ENCODE results near the gene SLC38A8.

The SLC38A8 gene

DNA sequence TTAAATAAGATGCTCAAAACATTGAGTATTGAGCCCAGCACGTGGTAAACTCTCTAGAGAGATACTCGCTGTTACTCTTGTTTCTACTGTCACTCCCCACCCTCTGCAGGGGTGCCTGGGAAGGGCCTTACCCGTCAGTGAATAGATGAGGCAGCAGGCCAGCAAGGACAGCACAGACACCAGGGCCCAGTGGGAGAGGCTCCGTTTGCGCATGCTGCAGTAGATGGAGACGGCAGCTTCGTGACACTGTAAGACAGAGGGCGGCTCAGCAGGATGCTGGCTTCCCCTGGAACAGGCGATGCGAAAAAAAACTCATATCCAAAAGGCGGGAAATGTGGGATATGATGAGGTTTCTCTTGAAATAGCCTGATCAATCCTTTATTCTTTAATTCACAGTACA is 20.0 kb downstream of the SLC38A8 start:
- Histone ChIP-seq H3K36me3 (ENCODE audit: insufficient read depth, low read length) (no peaks in the 10 kb centered on the region), H3K9ac (ENCODE audit: low read depth, low read length) (no peak overlapping the region), H3K9me3 (replicated peaks; ENCODE audit: low read length) (peaks cover 5% of the 10 kb centered on the region), H3K4me1 (ENCODE audit: control insufficient read depth, insufficient read depth, low read length) (peaks cover 10% of the 10 kb centered on the region), H3K4me3 (ENCODE audit: low read length) (no peak overlapping the region), H3K27me3 (ENCODE audit: control insufficient read depth, insufficient read depth, low read length) (peaks cover 11% of the 10 kb centered on the region), H3K4me2 (ENCODE audit: low read length) (no peak overlapping the region)

DNA sequence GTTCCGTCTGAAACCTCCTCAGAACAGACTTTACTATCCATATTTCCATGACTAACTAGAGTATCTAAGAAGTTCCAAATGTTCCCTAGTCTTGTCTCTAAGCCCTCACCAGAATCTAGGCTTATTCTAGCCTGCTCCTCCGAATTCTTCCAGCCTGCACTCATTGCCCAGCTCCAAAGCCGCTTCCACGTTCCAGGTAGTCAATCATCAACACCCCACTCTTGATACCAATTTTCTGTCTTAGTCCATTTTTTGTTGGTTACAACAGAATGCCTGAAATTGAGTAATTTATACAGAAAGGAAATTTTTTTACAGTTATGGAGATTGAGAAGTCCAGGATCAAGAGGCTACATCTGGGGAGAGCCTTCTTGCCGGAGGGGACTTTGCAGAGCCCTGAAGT is 21.1 kb downstream of the SLC38A8 start:
- Histone ChIP-seq H3K9ac (ENCODE audit: low read depth, low read length) (no peak overlapping the region), H3K4me2 (ENCODE audit: low read length) (no peak overlapping the region), H3K4me3 (ENCODE audit: low read length) (no peak overlapping the region), H3K27me3 (ENCODE audit: control insufficient read depth, insufficient read depth, low read length) (peaks cover 15% of the 10 kb centered on the region), H3K9me3 (replicated peaks; ENCODE audit: low read length) (peaks cover 5% of the 10 kb centered on the region), H3K4me1 (ENCODE audit: control insufficient read depth, insufficient read depth, low read length) (peaks cover 10% of the 10 kb centered on the region), H3K36me3 (ENCODE audit: insufficient read depth, low read length) (no peaks in the 10 kb centered on the region)

DNA sequence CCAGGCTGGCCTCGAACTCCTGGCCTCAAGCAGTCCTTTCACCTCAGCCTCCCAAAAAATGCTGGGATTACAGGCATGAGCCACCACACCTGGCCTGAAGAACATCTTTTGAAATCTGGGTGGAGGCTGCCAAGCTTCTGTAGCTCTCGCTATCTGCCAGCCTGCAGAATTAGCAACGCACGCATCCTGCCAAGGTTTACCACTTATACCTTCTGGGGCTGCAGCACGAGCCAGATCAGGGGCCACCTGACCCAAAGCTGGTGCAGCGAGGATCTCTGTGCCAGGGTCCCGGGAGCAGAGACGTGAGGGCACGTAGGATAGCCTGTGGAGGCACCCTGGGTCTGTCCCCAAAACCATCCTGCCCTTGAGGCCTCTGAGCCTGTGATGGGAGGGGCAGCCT is 22.2 kb downstream of the SLC38A8 start:
- H3K36me3 ChIP-seq (ENCODE audit: insufficient read depth, low read length) = no peaks in the 10 kb centered on the region
- H3K4me1 ChIP-seq (ENCODE audit: control insufficient read depth, insufficient read depth, low read length) = peaks cover 8% of the 10 kb centered on the region
- no peak overlapping the region for H3K4me2 ChIP-seq (ENCODE audit: low read length)
- peaks cover 15% of the 10 kb centered on the region for H3K27me3 ChIP-seq (ENCODE audit: control insufficient read depth, insufficient read depth, low read length)
- H3K4me3 ChIP-seq (ENCODE audit: low read length) = no peak overlapping the region
- peaks cover 5% of the 10 kb centered on the region for H3K9me3 ChIP-seq (replicated peaks; ENCODE audit: low read length)
- H3K9ac ChIP-seq (ENCODE audit: low read depth, low read length) = no peak overlapping the region

DNA sequence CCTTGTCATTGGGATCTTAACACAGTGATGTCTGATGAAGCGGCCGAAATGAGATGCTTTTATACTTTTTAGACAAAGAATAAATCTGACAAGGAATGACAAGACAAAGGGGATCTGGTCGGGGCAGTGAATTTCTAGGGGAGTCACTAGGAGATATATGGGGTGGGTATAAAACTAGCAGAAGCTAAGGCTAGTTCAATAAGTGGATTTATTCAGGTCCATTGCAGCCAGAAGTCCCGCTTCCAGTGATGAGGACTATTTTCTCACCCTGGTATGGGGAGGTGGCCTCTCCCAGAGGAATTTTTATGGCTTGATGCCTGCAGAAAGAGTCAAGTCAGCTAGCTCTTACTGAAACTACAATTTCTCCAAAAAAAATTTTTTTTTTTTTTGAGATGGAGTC is 23.9 kb downstream of the SLC38A8 start:
- Histone ChIP-seq H3K4me3 (ENCODE audit: low read length) (no peak overlapping the region), H3K36me3 (ENCODE audit: insufficient read depth, low read length) (no peaks in the 10 kb centered on the region), H3K9me3 (replicated peaks; ENCODE audit: low read length) (peaks cover 5% of the 10 kb centered on the region), H3K9ac (ENCODE audit: low read depth, low read length) (no peak overlapping the region), H3K4me1 (ENCODE audit: control insufficient read depth, insufficient read depth, low read length) (no peaks in the 10 kb centered on the region), H3K4me2 (ENCODE audit: low read length) (no peak overlapping the region), H3K27me3 (ENCODE audit: control insufficient read depth, insufficient read depth, low read length) (peaks cover 15% of the 10 kb centered on the region)

DNA sequence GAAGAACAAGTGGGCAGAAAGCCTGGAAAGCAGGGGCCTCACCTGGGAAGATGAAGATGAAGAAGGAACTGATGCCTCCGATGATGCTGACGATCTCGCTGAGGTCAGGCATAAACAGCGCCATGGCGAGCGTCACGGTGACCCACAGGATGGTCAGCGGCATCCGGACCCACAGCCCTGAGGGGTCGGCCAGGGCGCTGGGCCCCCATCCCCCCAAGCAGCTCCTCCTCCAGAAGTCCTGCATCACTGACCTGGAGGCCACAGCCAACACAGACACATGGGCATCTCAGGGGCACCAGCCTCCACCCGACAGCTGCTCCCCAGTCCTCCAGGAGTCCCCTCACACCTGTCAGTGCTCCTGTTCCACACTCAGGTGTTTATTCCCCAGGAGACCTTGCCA is 26.1 kb downstream of the SLC38A8 start:
- H3K4me1 ChIP-seq (ENCODE audit: control insufficient read depth, insufficient read depth, low read length) = no peaks in the 10 kb centered on the region
- no peaks in the 10 kb centered on the region for H3K36me3 ChIP-seq (ENCODE audit: insufficient read depth, low read length)
- H3K27me3 ChIP-seq (ENCODE audit: control insufficient read depth, insufficient read depth, low read length) = peaks cover 11% of the 10 kb centered on the region
- H3K9me3 ChIP-seq (replicated peaks; ENCODE audit: low read length) = peaks cover 4% of the 10 kb centered on the region
- no peak overlapping the region for H3K4me3 ChIP-seq (ENCODE audit: low read length)
- no peak overlapping the region for H3K9ac ChIP-seq (ENCODE audit: low read depth, low read length)
- H3K4me2 ChIP-seq (ENCODE audit: low read length) = no peak overlapping the region

DNA sequence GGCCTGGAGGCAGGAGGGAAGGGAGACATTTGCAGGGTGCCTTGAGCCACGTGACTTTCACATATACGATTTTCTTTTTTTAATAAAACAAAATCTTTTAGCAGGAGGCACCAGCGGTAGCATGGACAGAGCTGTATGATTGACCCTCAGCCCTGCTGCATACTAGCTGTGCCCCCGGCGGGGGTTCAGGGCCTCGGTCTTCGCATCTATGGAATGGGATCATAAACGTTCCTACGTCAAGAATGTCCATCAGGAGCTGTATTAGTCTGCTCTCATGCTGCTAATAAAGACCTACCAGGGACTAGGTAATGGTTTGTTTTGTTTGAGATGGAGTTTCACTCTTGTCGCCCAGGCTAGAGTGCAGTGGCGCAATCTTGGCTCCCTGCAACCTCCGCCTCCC is 27.2 kb downstream of the SLC38A8 start:
- peaks cover 16% of the 10 kb centered on the region for H3K27me3 ChIP-seq (ENCODE audit: control insufficient read depth, insufficient read depth, low read length)
- H3K9ac ChIP-seq (ENCODE audit: low read depth, low read length) = no peak overlapping the region
- no peak overlapping the region for H3K4me3 ChIP-seq (ENCODE audit: low read length)
- H3K4me2 ChIP-seq (ENCODE audit: low read length) = no peak overlapping the region
- H3K4me1 ChIP-seq (ENCODE audit: control insufficient read depth, insufficient read depth, low read length) = no peaks in the 10 kb centered on the region
- H3K9me3 ChIP-seq (replicated peaks; ENCODE audit: low read length) = no peaks in the 10 kb centered on the region
- no peaks in the 10 kb centered on the region for H3K36me3 ChIP-seq (ENCODE audit: insufficient read depth, low read length)

GRCh38 chr16:84014570-84015327 is 27.8 kb downstream of the SLC38A8 start:
- Histone ChIP-seq H3K4me3 (ENCODE audit: low read length) (no peak overlapping the region), H3K27me3 (ENCODE audit: control insufficient read depth, insufficient read depth, low read length) (peaks cover 16% of the 10 kb centered on the region), H3K4me1 (ENCODE audit: control insufficient read depth, insufficient read depth, low read length) (no peaks in the 10 kb centered on the region), H3K36me3 (ENCODE audit: insufficient read depth, low read length) (no peaks in the 10 kb centered on the region), H3K4me2 (ENCODE audit: low read length) (no peak overlapping the region), H3K9ac (ENCODE audit: low read depth, low read length) (no peak overlapping the region), H3K9me3 (replicated peaks; ENCODE audit: low read length) (no peaks in the 10 kb centered on the region)

DNA sequence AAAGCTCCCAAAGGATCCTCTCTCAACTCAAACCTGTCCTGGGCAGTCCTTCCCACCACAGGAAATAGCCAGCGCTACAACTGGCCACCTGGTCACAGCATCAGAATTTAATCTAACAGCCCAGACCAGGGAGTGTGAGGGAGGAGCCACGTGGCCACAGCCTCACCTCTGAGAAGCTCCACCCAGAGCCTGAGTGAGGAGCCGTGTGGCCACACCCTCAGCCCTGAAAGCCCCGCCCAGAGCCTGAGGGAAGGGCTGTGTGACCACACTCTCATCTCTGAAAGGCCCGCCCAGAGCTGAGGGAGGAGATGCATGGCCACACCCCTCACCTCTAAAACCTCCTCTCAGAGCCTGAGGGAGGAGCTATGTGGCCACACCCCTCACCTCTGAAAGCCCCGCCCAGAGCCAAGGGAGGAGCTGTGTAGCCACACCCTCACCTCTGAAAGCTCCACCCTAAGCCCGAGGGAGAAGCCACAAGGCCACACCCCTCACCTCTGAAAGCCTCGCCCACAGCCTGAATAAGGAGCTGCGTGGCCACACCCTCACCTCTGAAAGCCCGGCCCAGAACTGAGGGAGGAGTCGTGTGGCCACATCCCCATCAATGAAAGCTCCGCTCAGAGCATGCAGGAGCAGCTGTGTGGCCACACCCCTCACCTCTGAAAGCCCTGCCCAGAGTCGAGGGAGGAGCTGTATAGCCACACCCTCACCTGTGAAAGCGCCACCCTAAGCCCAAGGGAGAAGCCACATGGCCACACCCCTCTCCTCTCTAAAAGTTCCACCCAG is 28.6 kb downstream of the SLC38A8 start:
- no peaks in the 10 kb centered on the region for H3K36me3 ChIP-seq (ENCODE audit: insufficient read depth, low read length)
- H3K4me2 ChIP-seq (ENCODE audit: low read length) = no peak overlapping the region
- H3K9me3 ChIP-seq (replicated peaks; ENCODE audit: low read length) = no peaks in the 10 kb centered on the region
- H3K9ac ChIP-seq (ENCODE audit: low read depth, low read length) = no peak overlapping the region
- peaks cover 21% of the 10 kb centered on the region for H3K27me3 ChIP-seq (ENCODE audit: control insufficient read depth, insufficient read depth, low read length)
- no peak overlapping the region for H3K4me3 ChIP-seq (ENCODE audit: low read length)
- H3K4me1 ChIP-seq (ENCODE audit: control insufficient read depth, insufficient read depth, low read length) = no peaks in the 10 kb centered on the region

DNA sequence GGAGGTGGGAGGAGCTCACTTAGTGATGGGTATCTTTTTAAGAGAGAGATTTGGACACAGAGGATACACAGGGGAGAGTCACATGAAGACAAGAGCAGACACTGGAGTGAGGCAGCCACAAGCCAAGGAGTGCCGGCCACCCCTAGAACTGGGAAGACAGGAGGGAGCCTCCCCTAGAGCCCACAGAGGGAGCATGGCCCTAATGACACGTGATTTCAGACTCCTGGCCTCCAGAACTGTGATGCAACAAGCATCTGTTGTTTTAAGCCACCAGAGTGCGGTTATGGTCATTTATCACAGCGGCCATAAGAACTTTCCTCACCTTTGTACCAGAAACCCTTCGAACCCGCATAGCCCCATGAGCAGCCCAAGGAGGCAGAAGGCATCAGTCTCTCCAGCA is 33.3 kb downstream of the SLC38A8 start:
- Histone ChIP-seq H3K4me3 (ENCODE audit: low read length) (no peak overlapping the region), H3K4me2 (ENCODE audit: low read length) (no peak overlapping the region), H3K4me1 (ENCODE audit: control insufficient read depth, insufficient read depth, low read length) (no peaks in the 10 kb centered on the region), H3K9me3 (replicated peaks; ENCODE audit: low read length) (no peaks in the 10 kb centered on the region), H3K9ac (ENCODE audit: low read depth, low read length) (no peak overlapping the region), H3K36me3 (ENCODE audit: insufficient read depth, low read length) (no peaks in the 10 kb centered on the region), H3K27me3 (ENCODE audit: control insufficient read depth, insufficient read depth, low read length) (peaks cover 53% of the 10 kb centered on the region)

DNA sequence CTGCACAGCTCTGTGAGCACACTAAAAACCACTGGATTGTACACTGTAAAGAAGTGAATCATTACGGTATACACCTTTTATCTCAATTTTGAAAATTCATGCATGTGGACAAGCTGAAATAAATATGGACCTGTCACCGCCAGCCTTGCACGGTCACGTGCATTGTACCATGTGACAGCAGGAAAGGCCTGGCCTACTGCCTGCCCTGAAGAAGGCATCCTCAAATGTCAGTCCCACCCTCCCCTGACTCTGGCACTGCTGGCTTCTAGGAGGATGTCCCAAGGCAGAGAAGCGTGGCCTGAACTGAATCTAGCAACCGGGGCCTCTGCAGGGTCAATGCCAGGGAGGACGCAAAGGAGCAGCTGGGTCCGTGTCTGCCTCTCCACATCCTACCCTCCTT is 34.6 kb downstream of the SLC38A8 start:
- H3K4me2 ChIP-seq (ENCODE audit: low read length) = no peak overlapping the region
- no peaks in the 10 kb centered on the region for H3K36me3 ChIP-seq (ENCODE audit: insufficient read depth, low read length)
- H3K9ac ChIP-seq (ENCODE audit: low read depth, low read length) = no peak overlapping the region
- no peaks in the 10 kb centered on the region for H3K4me1 ChIP-seq (ENCODE audit: control insufficient read depth, insufficient read depth, low read length)
- no peak overlapping the region for H3K4me3 ChIP-seq (ENCODE audit: low read length)
- peaks cover 65% of the 10 kb centered on the region for H3K27me3 ChIP-seq (ENCODE audit: control insufficient read depth, insufficient read depth, low read length)
- H3K9me3 ChIP-seq (replicated peaks; ENCODE audit: low read length) = no peaks in the 10 kb centered on the region

- no peak overlapping the region for H3K4me3 ChIP-seq (ENCODE audit: low read length)
- H3K9me3 ChIP-seq (replicated peaks; ENCODE audit: low read length) = no peaks in the 10 kb centered on the region
- no peak overlapping the region for H3K4me2 ChIP-seq (ENCODE audit: low read length)
- H3K36me3 ChIP-seq (ENCODE audit: insufficient read depth, low read length) = no peaks in the 10 kb centered on the region
- H3K9ac ChIP-seq (ENCODE audit: low read depth, low read length) = no peak overlapping the region
- H3K27me3 ChIP-seq (ENCODE audit: control insufficient read depth, insufficient read depth, low read length) = peaks cover 69% of the 10 kb centered on the region
- no peaks in the 10 kb centered on the region for H3K4me1 ChIP-seq (ENCODE audit: control insufficient read depth, insufficient read depth, low read length)
Measured at GRCh38 chr16:84007520-84007919, 35.1 kb downstream of the SLC38A8 start.

DNA sequence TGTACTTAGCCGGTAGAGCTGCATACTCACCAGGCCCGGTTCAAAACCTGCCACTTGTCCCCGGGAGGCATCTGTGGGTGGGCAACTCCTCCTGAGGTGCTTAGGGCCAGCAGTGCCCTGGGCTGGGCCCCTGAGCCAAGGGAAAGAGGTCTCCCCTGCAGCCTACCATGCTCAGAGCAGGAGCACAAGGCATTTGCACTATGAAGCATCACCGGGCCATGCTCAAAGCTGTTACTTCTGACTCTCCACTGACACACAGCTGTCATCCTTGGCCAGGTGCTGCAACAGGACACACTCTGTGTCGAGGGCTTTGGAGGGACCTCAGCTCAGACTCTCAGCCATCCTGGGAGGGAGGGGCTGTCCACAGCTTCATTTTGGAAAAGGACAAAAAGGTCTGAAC is 37.2 kb downstream of the SLC38A8 start:
- no peak overlapping the region for H3K9ac ChIP-seq (ENCODE audit: low read depth, low read length)
- H3K9me3 ChIP-seq (replicated peaks; ENCODE audit: low read length) = no peaks in the 10 kb centered on the region
- no peak overlapping the region for H3K4me2 ChIP-seq (ENCODE audit: low read length)
- no peaks in the 10 kb centered on the region for H3K4me1 ChIP-seq (ENCODE audit: control insufficient read depth, insufficient read depth, low read length)
- no peaks in the 10 kb centered on the region for H3K36me3 ChIP-seq (ENCODE audit: insufficient read depth, low read length)
- H3K4me3 ChIP-seq (ENCODE audit: low read length) = no peak overlapping the region
- peaks cover 80% of the 10 kb centered on the region for H3K27me3 ChIP-seq (ENCODE audit: control insufficient read depth, insufficient read depth, low read length)

All from skeletal muscle satellite cell (primary cell).